Peyer's patch (tissue), 4 donors: ENCODE results near the gene HTR3D.

Source experiments
- POLR2A ChIP-seq, 2 donors: fragments of 450-650 bp; IDR thresholded peaks; one replicate each; pipeline ENCODE4 v1.5.1; 2017; ENCODE audit warnings: antibody characterized with exemption in 2 of 2, mild to moderate bottlenecking in 2 of 2, moderate library complexity in 2 of 2
- TF ChIP-seq, protein P1 (sequence below), 6 experiments: fragments of 450-650 bp in 4 of 6; fragments of 200-600 bp in 2 of 6; sonication (generic) in 1 of 6; IDR thresholded peaks; one replicate each; pipeline ENCODE4 v1.5.1; 2017 to 2019; ENCODE audit warnings: antibody characterized with exemption in 6 of 6, mild to moderate bottlenecking in 3 of 6, moderate library complexity in 1 of 6

DNA sequence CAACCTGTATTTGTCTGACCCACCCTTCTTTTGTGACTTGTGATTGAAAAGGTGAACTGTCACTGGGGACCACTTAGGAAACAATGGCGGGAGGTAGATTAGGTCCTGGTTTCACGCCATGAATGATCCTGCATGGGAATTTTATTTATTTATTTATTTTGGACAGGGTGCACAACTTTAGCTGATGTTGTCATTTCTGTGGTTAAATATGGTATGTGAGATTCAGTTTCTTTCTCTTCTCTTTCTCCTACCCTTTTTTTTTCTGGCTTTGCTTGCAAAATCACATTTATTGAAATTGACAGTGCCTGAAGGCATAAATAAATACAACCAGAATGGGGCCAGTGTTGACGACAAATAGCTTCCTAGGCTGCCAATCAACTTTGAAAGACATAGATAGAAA is 47.3 kb downstream of the HTR3D start:
- TF ChIP-seq, protein P1, sequence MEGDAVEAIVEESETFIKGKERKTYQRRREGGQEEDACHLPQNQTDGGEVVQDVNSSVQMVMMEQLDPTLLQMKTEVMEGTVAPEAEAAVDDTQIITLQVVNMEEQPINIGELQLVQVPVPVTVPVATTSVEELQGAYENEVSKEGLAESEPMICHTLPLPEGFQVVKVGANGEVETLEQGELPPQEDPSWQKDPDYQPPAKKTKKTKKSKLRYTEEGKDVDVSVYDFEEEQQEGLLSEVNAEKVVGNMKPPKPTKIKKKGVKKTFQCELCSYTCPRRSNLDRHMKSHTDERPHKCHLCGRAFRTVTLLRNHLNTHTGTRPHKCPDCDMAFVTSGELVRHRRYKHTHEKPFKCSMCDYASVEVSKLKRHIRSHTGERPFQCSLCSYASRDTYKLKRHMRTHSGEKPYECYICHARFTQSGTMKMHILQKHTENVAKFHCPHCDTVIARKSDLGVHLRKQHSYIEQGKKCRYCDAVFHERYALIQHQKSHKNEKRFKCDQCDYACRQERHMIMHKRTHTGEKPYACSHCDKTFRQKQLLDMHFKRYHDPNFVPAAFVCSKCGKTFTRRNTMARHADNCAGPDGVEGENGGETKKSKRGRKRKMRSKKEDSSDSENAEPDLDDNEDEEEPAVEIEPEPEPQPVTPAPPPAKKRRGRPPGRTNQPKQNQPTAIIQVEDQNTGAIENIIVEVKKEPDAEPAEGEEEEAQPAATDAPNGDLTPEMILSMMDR (IDR thresholded peaks at IDR 0.05), result no peak
- no peak for TF ChIP-seq POLR2A (IDR thresholded peaks at IDR 0.05)
